Esophagus squamous epithelium (tissue), 5 donors: ENCODE data around the gene KRT72. TPM values are rescaled to one million over a fixed set of nuclear protein-coding genes. Genes with fewer than 3 reads are reported as not detected.

ENCODE experiments used
- DNase-seq: peaks from one replicate; lab custom pipeline; 2025; lab: John Stamatoyannopoulos, UW
- H3K27ac ChIP-seq, 4 donors: fragments of 200-600 bp; sonication (generic); one replicate each; pipeline ENCODE4 v1.5.1; 2016 to 2019; ENCODE audit warnings: mild to moderate bottlenecking in 1 of 4
- H3K27me3 ChIP-seq, 4 donors: fragments of 200-600 bp; sonication (generic); 1 replicate in 3 of 4; 2 replicates in 1 of 4; pipeline versions ENCODE4 v1.5.1 to v1.6.0; 2017 to 2021; ENCODE audit warnings: antibody characterized with exemption in 1 of 4
- H3K36me3 ChIP-seq, 3 donors: fragments of 200-600 bp; sonication (generic); one replicate each; pipeline ENCODE4 v1.5.1; 2016 to 2019
- H3K4me1 ChIP-seq, 3 donors: fragments of 200-600 bp; sonication (generic); one replicate each; pipeline ENCODE4 v1.5.1; 2017 to 2019
- H3K4me3 ChIP-seq, 4 donors: fragments of 200-600 bp; sonication (generic); 1 replicate in 3 of 4; 2 replicates in 1 of 4; pipeline ENCODE4 v1.5.1; 2016 to 2019; ENCODE audit warnings: mild to moderate bottlenecking in 2 of 4, moderate library complexity in 1 of 4
- H3K9me3 ChIP-seq, 3 donors: fragments of 200-600 bp; sonication (generic); one replicate each; pipeline ENCODE4 v1.5.1; 2016 to 2019
- POLR2A ChIP-seq, 4 donors: fragments of 450-650 bp; IDR thresholded peaks; one replicate each; pipeline ENCODE4 v1.6.1; 2017; ENCODE audit warnings: antibody characterized with exemption in 4 of 4, mild to moderate bottlenecking in 4 of 4, moderate library complexity in 3 of 4
- WGBS, 2 donors: methylation state at CpG; one replicate each; pipeline ENCODE4 v1.1.5; 2018; 5-methylcytosine and 5-hydroxymethylcytosine counted together
- intact Hi-C: fragments of 100-400 bp; cut with DNase I; formaldehyde crosslinking; loops from one replicate; pipeline ENCODE4 v1.15.0; 2022
- total RNA-seq, 4 donors: library from RNA; depleted of rRNA; stranded (reverse); fragments of >200 nt; gene quantifications; one replicate each; pipeline ENCODE4 v1.1.0, GENCODE V29; 2016
- TF ChIP-seq, protein P1 (sequence below), 6 experiments: fragments of 450-650 bp in 4 of 6; fragments of 200-600 bp in 2 of 6; sonication (generic) in 2 of 6; IDR thresholded peaks; one replicate each; pipeline ENCODE4 v1.5.1; 2016 to 2019; ENCODE audit warnings: antibody characterized with exemption in 6 of 6, mild to moderate bottlenecking in 4 of 6, moderate library complexity in 4 of 6
- donor health status: DM: yes; HTN: yes; CAD: no.

The KRT72 gene
- total RNA-seq, 4 donors from 2014 or later, result not detected

- intact Hi-C loops, result loop anchor here (5.0 kb wide), 1 partner anchor 293 kb away; no protein-coding TSS in a partner anchor
- Histone ChIP-seq H3K27ac (no peak overlapping the region), H3K36me3 (no peaks in the 10 kb centered on the region), H3K4me1 (peaks cover 24 to 41% (median 25%) of the 10 kb centered on the region in 3 donors), H3K27me3 (no peaks in the 10 kb centered on the region), H3K9me3 (no peaks in the 10 kb centered on the region), H3K4me3 (no peak overlapping the region)
- DNase-seq, result no peak
- WGBS, 2 donors, result 86 to 96% methylated on average over 9 of the region's 9 CpGs
- TF ChIP-seq, protein P1, sequence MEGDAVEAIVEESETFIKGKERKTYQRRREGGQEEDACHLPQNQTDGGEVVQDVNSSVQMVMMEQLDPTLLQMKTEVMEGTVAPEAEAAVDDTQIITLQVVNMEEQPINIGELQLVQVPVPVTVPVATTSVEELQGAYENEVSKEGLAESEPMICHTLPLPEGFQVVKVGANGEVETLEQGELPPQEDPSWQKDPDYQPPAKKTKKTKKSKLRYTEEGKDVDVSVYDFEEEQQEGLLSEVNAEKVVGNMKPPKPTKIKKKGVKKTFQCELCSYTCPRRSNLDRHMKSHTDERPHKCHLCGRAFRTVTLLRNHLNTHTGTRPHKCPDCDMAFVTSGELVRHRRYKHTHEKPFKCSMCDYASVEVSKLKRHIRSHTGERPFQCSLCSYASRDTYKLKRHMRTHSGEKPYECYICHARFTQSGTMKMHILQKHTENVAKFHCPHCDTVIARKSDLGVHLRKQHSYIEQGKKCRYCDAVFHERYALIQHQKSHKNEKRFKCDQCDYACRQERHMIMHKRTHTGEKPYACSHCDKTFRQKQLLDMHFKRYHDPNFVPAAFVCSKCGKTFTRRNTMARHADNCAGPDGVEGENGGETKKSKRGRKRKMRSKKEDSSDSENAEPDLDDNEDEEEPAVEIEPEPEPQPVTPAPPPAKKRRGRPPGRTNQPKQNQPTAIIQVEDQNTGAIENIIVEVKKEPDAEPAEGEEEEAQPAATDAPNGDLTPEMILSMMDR (IDR thresholded peaks at IDR 0.05), result no peak
- TF ChIP-seq POLR2A (IDR thresholded peaks at IDR 0.05), result no peak
Observed at GRCh38 chr12:52584156-52584682, 17.0 kb downstream of the KRT72 start.

DNA sequence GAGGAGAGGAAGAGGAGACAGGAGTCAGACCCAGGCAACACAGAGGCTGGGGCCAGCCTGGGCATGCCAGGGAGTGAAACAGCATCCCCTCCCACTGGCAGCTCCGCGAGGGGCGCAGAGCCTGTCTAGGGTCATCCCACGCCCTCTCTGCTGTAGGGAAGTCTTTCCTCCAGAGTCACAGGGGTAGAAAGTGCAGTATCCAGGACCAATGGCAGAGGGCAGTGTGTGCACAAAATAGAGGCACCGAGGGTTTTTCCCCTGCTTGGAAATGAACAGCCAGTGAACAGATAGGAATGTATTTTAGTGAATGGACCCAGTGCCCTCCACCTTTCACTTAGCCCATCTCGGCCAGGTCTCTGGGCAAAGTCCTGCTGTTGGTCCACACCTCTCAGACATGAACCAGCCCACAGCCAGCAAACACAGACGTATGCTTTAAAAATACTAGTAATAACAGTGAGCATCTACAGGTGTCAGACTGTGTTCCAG lies 18.2 kb downstream of the KRT72 start:
- no peaks in the 10 kb centered on the region for H3K36me3 ChIP-seq
- TF ChIP-seq, protein P1 (IDR thresholded peaks at IDR 0.05), result peak in 5 of 6 experiments; percentile 52 to 87 (median 80)
- TF ChIP-seq POLR2A (IDR thresholded peaks at IDR 0.05), result no peak
- no peak overlapping the region for H3K4me3 ChIP-seq
- H3K4me1 ChIP-seq, result peaks cover 25 to 53% (median 27%) of the 10 kb centered on the region in 3 donors
- no peaks in the 10 kb centered on the region for H3K9me3 ChIP-seq
- peak overlapping the region; percentile 74 to 83 (median 77) for H3K27ac ChIP-seq
- intact Hi-C loops, result loop anchor here (5.0 kb wide), 1 partner anchor 294 kb away; no protein-coding TSS in a partner anchor
- 13% methylated on average over 4 of the region's 7 CpGs for WGBS, 2 donors
- no peaks in the 10 kb centered on the region for H3K27me3 ChIP-seq
- DNase-seq, result no peak

DNA sequence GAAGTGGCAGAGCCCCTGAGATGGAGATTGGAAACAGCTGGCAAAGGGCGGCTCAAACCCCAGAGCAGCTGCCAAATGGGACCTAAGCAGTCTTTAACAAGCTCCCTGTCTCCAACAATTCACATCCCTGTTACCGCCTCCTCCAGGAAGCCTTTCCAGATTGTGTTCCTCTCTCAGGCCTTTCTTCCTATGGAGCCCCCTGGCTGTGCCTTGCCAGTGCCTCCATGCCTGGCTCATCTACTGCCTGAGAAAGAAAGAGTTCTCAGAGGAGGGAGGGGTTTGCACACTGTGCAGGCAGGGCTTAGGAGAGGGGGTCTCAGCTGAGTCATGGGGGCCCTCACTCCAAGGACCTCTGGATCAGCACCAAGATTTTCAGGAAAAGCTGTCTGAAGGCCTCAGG lies 18.8 kb downstream of the KRT72 start:
- Histone ChIP-seq H3K27ac (peak overlapping the region; percentile 74 to 83 (median 77)), H3K36me3 (no peaks in the 10 kb centered on the region), H3K4me3 (no peak overlapping the region), H3K9me3 (no peaks in the 10 kb centered on the region), H3K27me3 (no peaks in the 10 kb centered on the region), H3K4me1 (peaks cover 25 to 59% (median 27%) of the 10 kb centered on the region in 3 donors)
- no peak for TF ChIP-seq POLR2A (IDR thresholded peaks at IDR 0.05)
- TF ChIP-seq, protein P1 (IDR thresholded peaks at IDR 0.05), result no peak
- 63% methylated on average over 1 to 2 of the region's 2 CpGs for WGBS, 2 donors
- no peak for DNase-seq
- intact Hi-C loops, result loop anchor here (5.0 kb wide), 1 partner anchor 295 kb away; no protein-coding TSS in a partner anchor

GRCh38 chr12:52581481-52581880 lies 19.8 kb downstream of the KRT72 start:
- Histone ChIP-seq H3K27ac (peak overlapping the region; percentile 74 to 83 (median 77)), H3K27me3 (no peaks in the 10 kb centered on the region), H3K4me3 (no peak overlapping the region), H3K9me3 (no peaks in the 10 kb centered on the region), H3K4me1 (peaks cover 25 to 59% (median 27%) of the 10 kb centered on the region in 3 donors), H3K36me3 (no peaks in the 10 kb centered on the region)
- no peak for DNase-seq
- TF ChIP-seq POLR2A (IDR thresholded peaks at IDR 0.05), result no peak
- TF ChIP-seq, protein P1 (IDR thresholded peaks at IDR 0.05), result no peak
- 29% methylated on average over 6 of the region's 6 CpGs for WGBS, 2 donors
- intact Hi-C loops, result loop anchor here (5.0 kb wide), 1 partner anchor 296 kb away; no protein-coding TSS in a partner anchor

GRCh38 chr12:52581066-52581465 lies 20.2 kb downstream of the KRT72 start:
- intact Hi-C loops, result loop anchor here (5.0 kb wide), 1 partner anchor 296 kb away; no protein-coding TSS in a partner anchor
- DNase-seq, result no peak
- peak overlapping the region; percentile 74 to 83 (median 77) for H3K27ac ChIP-seq
- no peaks in the 10 kb centered on the region for H3K27me3 ChIP-seq
- H3K9me3 ChIP-seq, result no peaks in the 10 kb centered on the region
- peaks cover 25 to 59% (median 27%) of the 10 kb centered on the region in 3 donors for H3K4me1 ChIP-seq
- H3K36me3 ChIP-seq, result no peaks in the 10 kb centered on the region
- 42 to 66% methylated on average over 4 to 6 of the region's 7 CpGs for WGBS, 2 donors
- no peak for TF ChIP-seq POLR2A (IDR thresholded peaks at IDR 0.05)
- TF ChIP-seq, protein P1 (IDR thresholded peaks at IDR 0.05), result no peak
- no peak overlapping the region for H3K4me3 ChIP-seq
